Kidney (tissue), 22 donors: ENCODE data around the gene SETSIP. TPM values are rescaled to one million over a fixed set of nuclear protein-coding genes. Genes with fewer than 3 reads are reported as not detected.

Experiments used
- DNase-seq, 5 donors: peaks; one replicate each; pipeline ENCODE4 v3.0.0-alpha.2; 2013 to 2020
- FAIRE-seq: peaks from 2 replicates; lab custom pipeline; 2012; peaks lifted over from hg19 to GRCh38; lab: Jason Lieb, UNC
- H3K27ac ChIP-seq, 2 donors: one replicate each; pipeline ENCODE4 v1.7.0; 2013; ENCODE audit warnings: low read depth in 2 of 2, low read length in 2 of 2, inconsistent platforms in 1 of 2
- H3K27me3 ChIP-seq: one replicate; pipeline ENCODE4 v1.7.1; 2013; ENCODE audit warnings: low read length, inconsistent platforms; ENCODE audit not compliant: control insufficient read depth, insufficient read depth
- H3K36me3 ChIP-seq, 3 donors: one replicate each; pipeline versions ENCODE4 v1.7.0 to v1.7.1; 2013; ENCODE audit warnings: low read length in 3 of 3, control low read depth in 1 of 3, inconsistent platforms in 1 of 3; ENCODE audit not compliant: insufficient read depth in 3 of 3, control insufficient read depth in 2 of 3
- H3K4me1 ChIP-seq, 3 donors: one replicate each; pipeline versions ENCODE4 v1.7.0 to v1.7.1; 2013; ENCODE audit warnings: low read length in 3 of 3, inconsistent platforms in 1 of 3, low read depth in 1 of 3; ENCODE audit not compliant: control insufficient read depth in 2 of 3, insufficient read depth in 2 of 3
- H3K4me3 ChIP-seq, 3 donors: one replicate each; pipeline versions ENCODE4 v1.7.0 to v1.8.1; 2013; ENCODE audit warnings: low read length in 3 of 3, control low read depth in 1 of 3, inconsistent platforms in 1 of 3
- H3K9ac ChIP-seq, 3 donors: one replicate each; pipeline versions ENCODE4 v1.7.0 to v1.7.1; 2013; ENCODE audit warnings: low read length in 3 of 3, control low read depth in 1 of 3, inconsistent platforms in 1 of 3
- H3K9me3 ChIP-seq, 3 donors: one replicate each; pipeline versions ENCODE4 v1.7.0 to v1.7.1; 2013; ENCODE audit warnings: low read length in 3 of 3, control low read depth in 1 of 3, inconsistent platforms in 1 of 3; ENCODE audit not compliant: control insufficient read depth in 2 of 3, insufficient read depth in 1 of 3
- intact Hi-C: fragments of 100-400 bp; cut with DNase I; formaldehyde crosslinking; loops from one replicate; pipeline ENCODE4 v1.11.1; 2022
- long read RNA-seq, 10 donors: library from polyadenylated mRNA in 1 of 10; unstranded in 1 of 10; transcript quantifications; one replicate each; pipeline ENCODE4 v2.0.0 and lab custom pipeline, GENCODE V29; 2021 to 2026
- polyA plus RNA-seq: library from polyadenylated mRNA; stranded (reverse); fragments of 350-450 nt; fragmentation: Illumina TruSeq; extraction: RNeasy Lipid Tissue Mini Kit (QIAGEN cat#74804); gene quantifications from one replicate; pipeline ENCODE4 v1.2.3, GENCODE V29; 2014; ENCODE audit warnings: low read depth, low replicate concordance; ENCODE audit not compliant: insufficient read depth
- total RNA-seq: library from RNA; stranded (reverse); fragmentation: NEBNext Ultra II Directional; extraction: Animal tissue kit (Norgen Biotek cat#: 25700); gene quantifications from one replicate; pipeline ENCODE4 v1.2.1, GENCODE V29; 2021
- TF ChIP-seq, protein P1 (sequence below): IDR thresholded peaks from 3 replicates; pipeline ENCODE4 v1.5.1; 2012; ENCODE audit warnings: mild to moderate bottlenecking, moderate library complexity, borderline replicate concordance; ENCODE audit not compliant: insufficient read depth; ENCODE audit errors: extremely low read depth
- donor health status: control.
- donor health status: control.
- donor health status: control.
- donor health status: control.
- donor health status: control.
- donor health status: DM: yes; HTN: yes; CAD: no.
- donor health status: Normal renal cell carcinoma (clear cell type).

Gene SETSIP, protein sequence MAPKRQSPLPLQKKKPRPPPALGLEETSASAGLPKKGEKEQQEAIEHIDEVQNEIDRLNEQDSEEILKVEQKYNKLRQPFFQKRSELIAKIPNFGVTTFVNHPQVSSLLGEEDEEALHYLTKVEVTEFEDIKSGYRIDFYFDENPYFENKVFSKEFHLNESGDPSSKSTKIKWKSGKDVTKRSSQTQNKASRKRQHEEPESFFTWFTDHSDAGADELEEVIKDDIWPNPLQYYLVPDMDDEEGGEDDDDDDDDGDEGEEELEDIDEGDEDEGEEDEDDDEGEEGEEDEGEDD
- total RNA-seq (not detected), polyA plus RNA-seq (not detected)
- long read RNA-seq, donor 1 = 0 reads
- long read RNA-seq, donor 2 = 0 reads
- long read RNA-seq, donor 3 = 0 reads
- long read RNA-seq, donor 4 = 0 reads
- long read RNA-seq, donor 5 = 0 reads
- long read RNA-seq, donor 6 = 0 reads
- long read RNA-seq, donor 7 = 0 reads
- long read RNA-seq, donor 8 = 0 reads
- long read RNA-seq, donor 9 = 0 reads
- long read RNA-seq, donor 10 = 0 reads

DNA sequence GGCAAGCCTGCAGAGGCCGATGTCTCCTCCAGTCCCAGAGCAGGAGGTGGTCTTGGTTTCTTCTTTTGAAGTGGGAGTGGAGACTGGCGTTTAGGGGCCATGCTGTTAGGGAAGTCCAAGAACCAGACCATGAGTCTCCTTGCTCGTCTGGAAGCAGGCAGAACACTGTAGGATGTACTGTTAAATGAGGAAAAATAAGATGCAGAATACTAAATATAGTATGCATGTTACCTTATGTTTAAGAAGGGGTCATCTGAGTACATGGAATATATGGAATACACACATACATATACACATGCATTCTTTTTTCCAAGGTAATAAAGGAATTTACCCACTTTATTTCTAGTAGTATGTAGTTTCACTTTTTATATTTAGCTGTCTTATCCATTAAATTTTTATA, at the start of gene SETSIP:
SETSIP (minus strand) TSS at position 101 of the 400 bp plus-strand sequence; CDS start at position 101, 0 bp downstream.
- no peaks in the 10 kb centered on the region for H3K36me3 ChIP-seq
- no peak within 1 kb of the TSS for H3K9ac ChIP-seq
- no peak within 1 kb of the TSS for H3K4me3 ChIP-seq
- H3K27ac ChIP-seq = no peak within 1 kb of the TSS
- H3K9me3 ChIP-seq = no peaks in the 10 kb centered on the region
- no peaks in the 10 kb centered on the region for H3K4me1 ChIP-seq
- intact Hi-C loops = no loop called here
- TF ChIP-seq, protein P1, sequence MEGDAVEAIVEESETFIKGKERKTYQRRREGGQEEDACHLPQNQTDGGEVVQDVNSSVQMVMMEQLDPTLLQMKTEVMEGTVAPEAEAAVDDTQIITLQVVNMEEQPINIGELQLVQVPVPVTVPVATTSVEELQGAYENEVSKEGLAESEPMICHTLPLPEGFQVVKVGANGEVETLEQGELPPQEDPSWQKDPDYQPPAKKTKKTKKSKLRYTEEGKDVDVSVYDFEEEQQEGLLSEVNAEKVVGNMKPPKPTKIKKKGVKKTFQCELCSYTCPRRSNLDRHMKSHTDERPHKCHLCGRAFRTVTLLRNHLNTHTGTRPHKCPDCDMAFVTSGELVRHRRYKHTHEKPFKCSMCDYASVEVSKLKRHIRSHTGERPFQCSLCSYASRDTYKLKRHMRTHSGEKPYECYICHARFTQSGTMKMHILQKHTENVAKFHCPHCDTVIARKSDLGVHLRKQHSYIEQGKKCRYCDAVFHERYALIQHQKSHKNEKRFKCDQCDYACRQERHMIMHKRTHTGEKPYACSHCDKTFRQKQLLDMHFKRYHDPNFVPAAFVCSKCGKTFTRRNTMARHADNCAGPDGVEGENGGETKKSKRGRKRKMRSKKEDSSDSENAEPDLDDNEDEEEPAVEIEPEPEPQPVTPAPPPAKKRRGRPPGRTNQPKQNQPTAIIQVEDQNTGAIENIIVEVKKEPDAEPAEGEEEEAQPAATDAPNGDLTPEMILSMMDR = no peak
- no peak for DNase-seq
- FAIRE-seq = no peak
- H3K27me3 ChIP-seq = no peaks in the 10 kb centered on the region

DNA sequence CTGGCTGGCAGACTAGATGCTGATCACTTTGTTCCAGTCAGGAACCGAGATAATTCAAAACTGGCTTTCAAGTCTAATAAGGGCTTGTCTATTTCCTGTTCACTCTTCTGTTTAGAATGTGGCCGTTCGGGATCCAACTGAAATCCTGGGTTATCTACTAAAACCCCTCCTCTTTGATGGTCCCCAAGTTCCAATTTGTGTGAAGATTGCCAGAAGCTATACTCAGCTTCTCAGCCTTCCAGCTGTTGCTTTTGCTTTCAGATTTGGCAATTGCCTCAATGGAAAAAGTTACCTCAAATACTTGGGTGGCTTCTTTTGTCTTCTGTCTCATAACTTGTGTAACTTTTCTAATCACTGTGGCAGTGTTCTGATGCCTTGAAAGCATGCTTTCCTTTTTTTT, 48.7 kb upstream of the SETSIP start:
- intact Hi-C loops = no loop called here
- Histone ChIP-seq H3K4me1 (no peaks in the 10 kb centered on the region), H3K9ac (no peak overlapping the region), H3K9me3 (no peaks in the 10 kb centered on the region), H3K27me3 (no peaks in the 10 kb centered on the region), H3K27ac (no peak overlapping the region), H3K4me3 (no peak overlapping the region), H3K36me3 (no peaks in the 10 kb centered on the region)
- no peak for FAIRE-seq
- no peak for DNase-seq
- TF ChIP-seq, protein P1 = no peak

DNA sequence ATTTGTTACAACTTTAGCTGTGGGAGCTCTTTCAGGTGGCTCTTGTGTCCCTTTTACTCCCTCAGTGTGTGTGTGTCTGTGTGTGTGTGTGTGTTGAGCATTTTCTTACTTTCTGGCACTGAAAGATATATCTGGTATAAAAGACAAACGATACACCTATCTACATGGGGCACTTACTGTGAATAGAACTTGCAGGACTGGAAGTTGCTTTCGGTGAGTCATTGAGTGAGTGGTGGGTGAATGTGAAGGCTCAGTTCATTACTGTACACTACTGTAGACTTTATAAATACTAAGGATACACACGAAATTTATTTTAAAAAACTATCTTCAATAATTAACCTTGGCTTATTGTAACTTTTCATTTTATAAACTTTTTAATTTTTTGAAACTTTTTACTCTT, 43.6 kb upstream of the SETSIP start:
- no peak overlapping the region for H3K9ac ChIP-seq
- no peak for DNase-seq
- no peak for FAIRE-seq
- H3K36me3 ChIP-seq = no peaks in the 10 kb centered on the region
- H3K4me3 ChIP-seq = no peak overlapping the region
- no peak overlapping the region for H3K27ac ChIP-seq
- no peaks in the 10 kb centered on the region for H3K4me1 ChIP-seq
- no peaks in the 10 kb centered on the region for H3K9me3 ChIP-seq
- intact Hi-C loops = no loop called here
- H3K27me3 ChIP-seq = no peaks in the 10 kb centered on the region
- TF ChIP-seq, protein P1 = no peak
